ENCODE measurements around the gene SKI. TPM values are rescaled to one million over a fixed set of nuclear protein-coding genes. Genes with fewer than 3 reads are reported as not detected.

SKI gene
- total and polyA plus RNA-seq, 10 of the 15 experiments (the other 5 are each of a cell fraction or from before 2014, with no cell fraction given): 0.03 to 14.9 (median 0.96) TPM

GRCh38 chr1:2212532-2213491 lies 15.3 kb upstream of the SKI start (continued):
- no peak for TF ChIP-seq REST (IDR thresholded peaks at IDR 0.05; ENCODE audit: low read depth, low read length)
- no peak for TF ChIP-seq TCF7 (IDR thresholded peaks at IDR 0.05; ENCODE audit: borderline replicate concordance)
- no peak for TF ChIP-seq SUPT20H (IDR thresholded peaks at IDR 0.05; ENCODE audit: borderline replicate concordance, control insufficient read depth, low read depth, low read length)
- TF ChIP-seq EED (IDR thresholded peaks at IDR 0.05; ENCODE audit: low read depth): 0 out of 2 replicates have a peak, but pooled peaks have one; percentile 22
- TF ChIP-seq RELA (IDR thresholded peaks at IDR 0.05; ENCODE audit: borderline replicate concordance, partially characterized antibody): no peak
- peak; percentile 90 for TF ChIP-seq ATF7 (IDR thresholded peaks at IDR 0.05; ENCODE audit: low read depth)
- no peak for TF ChIP-seq ZNF384 (IDR thresholded peaks at IDR 0.05; ENCODE audit: borderline replicate concordance, low read depth, low read length)
